Measurements from ENCODE around the gene CCDC92. TPM values are rescaled to one million over a fixed set of nuclear protein-coding genes. Genes with fewer than 3 reads are reported as not detected.
"Not testable (repeated sequence)": the region's sequence is repeated elsewhere in the genome, so short reads cannot be mapped to it uniquely, and the experiment has no call there.

The CCDC92 gene
- total RNA-seq, 1 donor from 2014 or later: 4.8 TPM

GRCh38 chr12:123914726-123915333 is 57.8 kb downstream of the CCDC92 start:
- Histone ChIP-seq H3K4me3 (no peak overlapping the region), H3K27ac (no peak overlapping the region), H3K4me1 (no peaks in the 10 kb centered on the region), H3K36me3 (no peaks in the 10 kb centered on the region), H3K4me2 (no peak overlapping the region), H3F3A (ENCODE audit: low read depth) (peaks cover 21% of the 10 kb centered on the region), H2AFZ (replicated peaks) (no peak overlapping the region), H3K9ac (no peak overlapping the region), H3K27me3 (peaks cover 7% of the 10 kb centered on the region), H3K9me3 (ENCODE audit: low read depth) (no peaks in the 10 kb centered on the region), H3K79me2 (ENCODE audit: low read depth) (no peaks in the 10 kb centered on the region), H4K20me1 (ENCODE audit: low read depth) (no peaks in the 10 kb centered on the region)
- H3K27ac Mint-ChIP-seq: peak overlapping the region; percentile 9
- H3K27me3 Mint-ChIP-seq (ENCODE audit: insufficient read depth, low read depth): peaks cover 16% of the 10 kb centered on the region
- peaks cover 10% of the 10 kb centered on the region for H3K36me3 Mint-ChIP-seq
- peak; percentile 15 for DNase-seq (ENCODE audit: low spot score)
- H3K9me3 Mint-ChIP-seq: peaks cover 13% of the 10 kb centered on the region
- peaks cover 10% of the 10 kb centered on the region for H3K4me1 Mint-ChIP-seq
- H3K4me3 Mint-ChIP-seq: no peak overlapping the region
- TF ChIP-seq CTCF (IDR thresholded peaks at IDR 0.05) (no peak), EZH2 (IDR thresholded peaks at IDR 0.05) (no peak), EZH2phosphoT487 (IDR thresholded peaks at IDR 0.05) (no peak)

- Histone ChIP-seq H3K9ac (no peak overlapping the region), H2AFZ (replicated peaks) (no peak overlapping the region), H3K4me2 (no peak overlapping the region), H3K27me3 (peaks cover 7% of the 10 kb centered on the region), H3K4me1 (no peaks in the 10 kb centered on the region), H3K79me2 (ENCODE audit: low read depth) (no peaks in the 10 kb centered on the region), H4K20me1 (ENCODE audit: low read depth) (no peaks in the 10 kb centered on the region), H3K4me3 (no peak overlapping the region), H3K36me3 (no peaks in the 10 kb centered on the region), H3K9me3 (ENCODE audit: low read depth) (no peaks in the 10 kb centered on the region), H3K27ac (no peak overlapping the region), H3F3A (ENCODE audit: low read depth) (peaks cover 21% of the 10 kb centered on the region)
- no peak for TF ChIP-seq CTCF (IDR thresholded peaks at IDR 0.05)
- TF ChIP-seq EZH2 (IDR thresholded peaks at IDR 0.05): no peak
- TF ChIP-seq EZH2phosphoT487 (IDR thresholded peaks at IDR 0.05): no peak
- Mint-ChIP-seq H3K27me3 (ENCODE audit: insufficient read depth, low read depth) (peaks cover 16% of the 10 kb centered on the region), H3K4me1 (peaks cover 17% of the 10 kb centered on the region), H3K4me3 (no peak overlapping the region), H3K9me3 (peaks cover 13% of the 10 kb centered on the region), H3K27ac (no peak overlapping the region), H3K36me3 (peaks cover 10% of the 10 kb centered on the region)
- peak; percentile 28 for DNase-seq (ENCODE audit: low spot score)
These were observed 59.9 kb downstream of the CCDC92 start for GRCh38 chr12:123912415-123913380.

- H3K9me3 Mint-ChIP-seq: peaks cover 13% of the 10 kb centered on the region
- not testable (repeated sequence) for H3K27ac Mint-ChIP-seq; H3K4me1 ChIP-seq; H3K4me2 ChIP-seq; H2AFZ ChIP-seq (replicated peaks); H3K79me2 ChIP-seq (ENCODE audit: low read depth); H4K20me1 ChIP-seq (ENCODE audit: low read depth); H3K27ac ChIP-seq; DNase-seq (ENCODE audit: low spot score); H3K4me3 Mint-ChIP-seq; H3K27me3 ChIP-seq; H3K9ac ChIP-seq; H3K9me3 ChIP-seq (ENCODE audit: low read depth); H3K4me3 ChIP-seq; H3K36me3 ChIP-seq
- H3K27me3 Mint-ChIP-seq (ENCODE audit: insufficient read depth, low read depth): peaks cover 16% of the 10 kb centered on the region
- H3K36me3 Mint-ChIP-seq: peaks cover 10% of the 10 kb centered on the region
- H3F3A ChIP-seq (ENCODE audit: low read depth): peaks cover 23% of the 10 kb centered on the region
- peaks cover 25% of the 10 kb centered on the region for H3K4me1 Mint-ChIP-seq
These were observed 60.8 kb downstream of the CCDC92 start for GRCh38 chr12:123911672-123912409.
